GM23338 (cell line): ENCODE measurements around the gene SACS.

ENCODE experiments used
- CREB1 ChIP-seq: fragments of 250-450 bp; sonication (Bioruptor Pico); IDR thresholded peaks from 2 replicates; pipeline ENCODE4 v1.5.0; 2020; ENCODE audit warnings: low read depth, mild to moderate bottlenecking, moderate library complexity
- CTCF ChIP-seq, 2 experiments: fragments of 200-600 bp in 1 of 2; sonication (generic) in 1 of 2; conservative IDR thresholded peaks; 2 replicates each; pipeline versions ENCODE4 v1.5.1 to v1.6.1; 2016 to 2017; ENCODE audit warnings: antibody characterized with exemption in 2 of 2, low read depth in 2 of 2, mild to moderate bottlenecking in 2 of 2, moderate library complexity in 1 of 2
- EZH2 ChIP-seq: fragments of 200-600 bp; sonication (generic); IDR thresholded peaks from one replicate; pipeline ENCODE4 v1.8.0; 2017; ENCODE audit warnings: antibody characterized with exemption, mild to moderate bottlenecking, low read depth; ENCODE audit not compliant: unreplicated experiment
- POLR2AphosphoS5 ChIP-seq: IDR thresholded peaks from 2 replicates; pipeline ENCODE4 v1.6.1; 2016; ENCODE audit warnings: antibody characterized with exemption, low read depth
- ZNF114 ChIP-seq: fragments of 250-450 bp; sonication (Bioruptor Pico); IDR thresholded peaks from 2 replicates; pipeline ENCODE4 v1.5.0; 2020; ENCODE audit warnings: mild to moderate bottlenecking, moderate library complexity
- TF ChIP-seq, protein P1 (sequence below): IDR thresholded peaks from one replicate; pipeline ENCODE4 v1.6.1; 2018; ENCODE audit warnings: antibody characterized with exemption; ENCODE audit not compliant: unreplicated experiment

DNA sequence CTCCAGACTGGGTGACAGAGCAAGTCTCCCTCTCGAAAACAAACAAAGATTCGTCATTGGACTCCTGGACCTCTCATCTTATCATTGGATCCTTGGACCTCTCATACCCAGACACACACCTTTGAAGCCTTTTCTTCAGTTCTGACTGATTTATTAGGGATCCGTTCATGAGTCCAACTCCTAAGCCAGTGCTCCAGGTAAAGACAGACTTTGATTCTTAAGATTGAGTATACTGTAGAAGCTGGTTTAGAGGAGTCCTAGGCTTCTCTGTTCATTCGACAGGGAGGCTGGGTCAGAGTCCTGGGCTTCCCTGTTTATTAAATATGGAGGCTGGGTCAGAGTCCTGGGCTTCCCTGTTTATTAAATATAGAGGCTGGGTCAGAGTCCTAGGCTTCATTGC, 38.7 kb downstream of the SACS start:
- TF ChIP-seq CTCF (conservative IDR thresholded peaks at IDR 0.05; ENCODE audit: low read depth in 2 of 2) (no peak), CREB1 (no peak), ZNF114 (CRISPR knock-in tag) (no peak), EZH2 (no peak), POLR2AphosphoS5 (no peak)
- TF ChIP-seq, protein P1, sequence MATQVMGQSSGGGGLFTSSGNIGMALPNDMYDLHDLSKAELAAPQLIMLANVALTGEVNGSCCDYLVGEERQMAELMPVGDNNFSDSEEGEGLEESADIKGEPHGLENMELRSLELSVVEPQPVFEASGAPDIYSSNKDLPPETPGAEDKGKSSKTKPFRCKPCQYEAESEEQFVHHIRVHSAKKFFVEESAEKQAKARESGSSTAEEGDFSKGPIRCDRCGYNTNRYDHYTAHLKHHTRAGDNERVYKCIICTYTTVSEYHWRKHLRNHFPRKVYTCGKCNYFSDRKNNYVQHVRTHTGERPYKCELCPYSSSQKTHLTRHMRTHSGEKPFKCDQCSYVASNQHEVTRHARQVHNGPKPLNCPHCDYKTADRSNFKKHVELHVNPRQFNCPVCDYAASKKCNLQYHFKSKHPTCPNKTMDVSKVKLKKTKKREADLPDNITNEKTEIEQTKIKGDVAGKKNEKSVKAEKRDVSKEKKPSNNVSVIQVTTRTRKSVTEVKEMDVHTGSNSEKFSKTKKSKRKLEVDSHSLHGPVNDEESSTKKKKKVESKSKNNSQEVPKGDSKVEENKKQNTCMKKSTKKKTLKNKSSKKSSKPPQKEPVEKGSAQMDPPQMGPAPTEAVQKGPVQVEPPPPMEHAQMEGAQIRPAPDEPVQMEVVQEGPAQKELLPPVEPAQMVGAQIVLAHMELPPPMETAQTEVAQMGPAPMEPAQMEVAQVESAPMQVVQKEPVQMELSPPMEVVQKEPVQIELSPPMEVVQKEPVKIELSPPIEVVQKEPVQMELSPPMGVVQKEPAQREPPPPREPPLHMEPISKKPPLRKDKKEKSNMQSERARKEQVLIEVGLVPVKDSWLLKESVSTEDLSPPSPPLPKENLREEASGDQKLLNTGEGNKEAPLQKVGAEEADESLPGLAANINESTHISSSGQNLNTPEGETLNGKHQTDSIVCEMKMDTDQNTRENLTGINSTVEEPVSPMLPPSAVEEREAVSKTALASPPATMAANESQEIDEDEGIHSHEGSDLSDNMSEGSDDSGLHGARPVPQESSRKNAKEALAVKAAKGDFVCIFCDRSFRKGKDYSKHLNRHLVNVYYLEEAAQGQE: no peak
